Activated CD8-positive, alpha-beta T cell treated with anti-CD3 and anti-CD28 coated beads for 36 hours (primary cell): Measurements from ENCODE around the gene PDGFC. TPM values are rescaled to one million over a fixed set of nuclear protein-coding genes. Genes with fewer than 3 reads are reported as not detected.

ENCODE experiments used
- ATAC-seq: fragments of 200-7000 bp; cut with Tn5 transposase; one replicate; pipeline ENCODE4 v1.10.0; 2021; ENCODE audit warnings: mild to moderate bottlenecking, moderate library complexity
- CTCF ChIA-PET: fragments of 350-600 bp; sonication (Branson Sonifier 250); formaldehyde crosslinking; loops from one replicate; lab custom pipeline; 2021; ENCODE audit warnings: antibody characterized with exemption; lab: Charles Lee
- POLR2A ChIA-PET: fragments of 350-600 bp; sonication (Branson Sonifier 250); formaldehyde crosslinking; loops from one replicate; lab custom pipeline; 2021; ENCODE audit warnings: antibody characterized with exemption; lab: Charles Lee
- DNase-seq: peaks from one replicate; pipeline ENCODE4 v3.0.0-alpha.2; 2020
- H3K27ac Mint-ChIP-seq: one replicate; pipeline ENCODE4 v1.8.0; 2021; ENCODE audit warnings: mild to moderate bottlenecking, mixed read lengths
- H3K27me3 Mint-ChIP-seq: one replicate; pipeline ENCODE4 v1.8.0; 2021; ENCODE audit warnings: mixed read lengths
- H3K36me3 Mint-ChIP-seq: one replicate; pipeline ENCODE4 v1.8.0; 2021; ENCODE audit warnings: low read depth, mixed read lengths
- H3K4me1 Mint-ChIP-seq: one replicate; pipeline ENCODE4 v1.8.0; 2021; ENCODE audit warnings: low read depth, mixed read lengths
- H3K4me3 Mint-ChIP-seq: one replicate; pipeline ENCODE4 v1.8.0; 2021; ENCODE audit warnings: mild to moderate bottlenecking, moderate library complexity, mixed read lengths
- H3K9me3 Mint-ChIP-seq: one replicate; pipeline ENCODE4 v1.8.0; 2021; ENCODE audit warnings: mixed read lengths
- intact Hi-C: fragments of 100-400 bp; cut with micrococcal nuclease; formaldehyde crosslinking; loops from one replicate; pipeline ENCODE4 v1.10.0; 2022
- total RNA-seq, 2 experiments: library from RNA; stranded (reverse); gene quantifications; one replicate each; pipeline ENCODE4 v1.2.3, GENCODE V29; 2021
- TF ChIP-seq, protein P1 (sequence below): fragments of 200-600 bp; IDR thresholded peaks from one replicate; pipeline ENCODE4 v1.8.0; 2022; ENCODE audit warnings: antibody characterized with exemption, mild to moderate bottlenecking

The PDGFC gene
- total RNA-seq, 2 experiments from 2014 or later = not detected

DNA sequence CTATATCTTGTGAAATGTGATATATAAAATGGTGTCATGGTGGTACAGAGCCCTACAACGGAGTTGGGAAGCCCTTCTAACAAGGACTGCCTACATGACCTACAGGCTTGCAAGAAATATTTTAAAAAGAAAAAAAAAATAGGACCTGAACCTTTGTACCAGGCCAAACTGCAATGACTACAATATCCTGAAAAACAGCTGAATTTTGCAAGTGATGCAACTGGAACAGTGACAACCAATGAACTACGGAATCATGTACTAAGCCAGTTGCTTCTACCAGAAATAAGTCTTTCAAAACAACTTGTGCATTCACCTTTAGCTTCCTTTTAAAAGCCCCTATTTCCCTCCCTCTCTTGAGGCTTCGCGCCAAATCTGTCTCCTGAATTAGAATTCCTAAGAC is 58.4 kb downstream of the PDGFC start:
- ATAC-seq (no peak), DNase-seq (no peak)
- POLR2A ChIA-PET = no interaction called here
- Mint-ChIP-seq H3K27ac (no peak overlapping the region), H3K9me3 (no peaks in the 10 kb centered on the region), H3K36me3 (no peaks in the 10 kb centered on the region), H3K4me3 (no peak overlapping the region), H3K4me1 (no peaks in the 10 kb centered on the region), H3K27me3 (no peaks in the 10 kb centered on the region)
- CTCF ChIA-PET = no interaction called here
- TF ChIP-seq, protein P1, sequence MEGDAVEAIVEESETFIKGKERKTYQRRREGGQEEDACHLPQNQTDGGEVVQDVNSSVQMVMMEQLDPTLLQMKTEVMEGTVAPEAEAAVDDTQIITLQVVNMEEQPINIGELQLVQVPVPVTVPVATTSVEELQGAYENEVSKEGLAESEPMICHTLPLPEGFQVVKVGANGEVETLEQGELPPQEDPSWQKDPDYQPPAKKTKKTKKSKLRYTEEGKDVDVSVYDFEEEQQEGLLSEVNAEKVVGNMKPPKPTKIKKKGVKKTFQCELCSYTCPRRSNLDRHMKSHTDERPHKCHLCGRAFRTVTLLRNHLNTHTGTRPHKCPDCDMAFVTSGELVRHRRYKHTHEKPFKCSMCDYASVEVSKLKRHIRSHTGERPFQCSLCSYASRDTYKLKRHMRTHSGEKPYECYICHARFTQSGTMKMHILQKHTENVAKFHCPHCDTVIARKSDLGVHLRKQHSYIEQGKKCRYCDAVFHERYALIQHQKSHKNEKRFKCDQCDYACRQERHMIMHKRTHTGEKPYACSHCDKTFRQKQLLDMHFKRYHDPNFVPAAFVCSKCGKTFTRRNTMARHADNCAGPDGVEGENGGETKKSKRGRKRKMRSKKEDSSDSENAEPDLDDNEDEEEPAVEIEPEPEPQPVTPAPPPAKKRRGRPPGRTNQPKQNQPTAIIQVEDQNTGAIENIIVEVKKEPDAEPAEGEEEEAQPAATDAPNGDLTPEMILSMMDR = no peak
- intact Hi-C loops = no loop called here

DNA sequence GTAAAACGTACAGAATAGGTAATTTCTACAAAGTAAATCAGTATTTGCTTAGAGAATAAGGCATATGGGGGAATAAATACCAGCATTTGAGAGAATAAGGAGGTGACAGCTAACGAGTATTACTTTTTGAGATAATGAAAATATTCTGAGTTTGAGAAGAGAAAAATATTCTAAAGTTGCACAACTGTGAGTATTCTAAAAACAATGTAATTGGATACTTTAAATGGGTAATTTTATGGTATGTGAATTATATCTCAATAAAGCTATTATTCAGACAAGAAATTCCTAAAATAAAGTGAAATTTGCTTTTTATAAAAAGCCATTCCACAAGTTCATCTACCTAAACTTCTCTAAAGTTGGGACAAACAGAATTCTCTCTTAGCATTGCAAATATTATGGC is 62.6 kb downstream of the PDGFC start:
- ATAC-seq (no peak), DNase-seq (no peak)
- Mint-ChIP-seq H3K36me3 (no peaks in the 10 kb centered on the region), H3K27me3 (no peaks in the 10 kb centered on the region), H3K4me3 (no peak overlapping the region), H3K27ac (no peak overlapping the region), H3K9me3 (no peaks in the 10 kb centered on the region), H3K4me1 (no peaks in the 10 kb centered on the region)
- CTCF ChIA-PET = no interaction called here
- TF ChIP-seq, protein P1 = no peak
- intact Hi-C loops = no loop called here
- POLR2A ChIA-PET = no interaction called here

DNA sequence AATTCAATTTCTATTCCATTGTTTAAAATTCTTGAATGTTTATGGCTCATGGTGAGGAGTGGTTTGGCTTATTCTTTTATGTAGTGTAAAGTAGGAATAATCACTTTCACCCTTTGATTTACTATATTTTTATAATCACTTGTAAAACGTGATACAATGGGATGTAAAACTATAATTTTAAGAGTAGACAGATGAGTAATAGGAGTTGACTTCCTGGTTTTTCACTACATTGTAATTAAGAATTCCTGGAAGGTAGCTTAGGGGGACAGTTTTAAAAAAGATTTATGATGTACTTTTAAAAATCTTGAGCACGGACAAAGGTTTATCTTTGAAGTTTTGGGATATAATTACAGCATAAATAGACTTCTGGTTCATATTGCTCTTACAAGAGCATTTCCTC is 65.3 kb downstream of the PDGFC start:
- Mint-ChIP-seq H3K27me3 (no peaks in the 10 kb centered on the region), H3K36me3 (no peaks in the 10 kb centered on the region), H3K4me1 (no peaks in the 10 kb centered on the region), H3K4me3 (no peak overlapping the region), H3K27ac (no peak overlapping the region), H3K9me3 (peaks cover under 1% of the 10 kb centered on the region)
- DNase-seq (no peak), ATAC-seq (no peak)
- ChIA-PET CTCF (no interaction called here), POLR2A (no interaction called here)
- TF ChIP-seq, protein P1 = no peak
- intact Hi-C loops = no loop called here

DNA sequence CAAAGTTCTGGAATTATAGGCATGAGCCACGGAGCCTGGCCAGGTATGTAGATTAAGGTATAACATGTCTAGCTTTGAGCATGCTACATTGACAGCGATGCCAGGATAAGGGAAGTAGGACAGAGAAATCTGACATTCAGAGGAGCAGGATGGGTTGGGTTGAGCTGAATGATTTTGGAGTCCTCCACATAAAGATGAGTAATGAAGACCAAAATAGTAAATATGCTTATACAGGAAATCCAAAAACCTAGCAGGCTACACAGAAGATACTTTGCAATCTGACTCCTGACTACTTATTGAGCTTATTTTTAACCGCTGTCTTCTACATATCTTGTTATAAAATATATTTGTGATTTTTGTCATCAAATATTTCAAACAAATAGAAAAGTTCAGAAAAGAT is 69.7 kb downstream of the PDGFC start:
- POLR2A ChIA-PET = interaction anchor here (0.5 kb wide), 1 partner anchor 915 kb away, joined by 3 read pairs; no protein-coding TSS in a partner anchor
- Mint-ChIP-seq H3K27ac (no peak overlapping the region), H3K36me3 (no peaks in the 10 kb centered on the region), H3K4me1 (no peaks in the 10 kb centered on the region), H3K9me3 (peaks cover 3% of the 10 kb centered on the region), H3K27me3 (no peaks in the 10 kb centered on the region), H3K4me3 (no peak overlapping the region)
- ATAC-seq = no peak
- CTCF ChIA-PET = no interaction called here
- intact Hi-C loops = no loop called here
- TF ChIP-seq, protein P1 = no peak
- DNase-seq = no peak

DNA sequence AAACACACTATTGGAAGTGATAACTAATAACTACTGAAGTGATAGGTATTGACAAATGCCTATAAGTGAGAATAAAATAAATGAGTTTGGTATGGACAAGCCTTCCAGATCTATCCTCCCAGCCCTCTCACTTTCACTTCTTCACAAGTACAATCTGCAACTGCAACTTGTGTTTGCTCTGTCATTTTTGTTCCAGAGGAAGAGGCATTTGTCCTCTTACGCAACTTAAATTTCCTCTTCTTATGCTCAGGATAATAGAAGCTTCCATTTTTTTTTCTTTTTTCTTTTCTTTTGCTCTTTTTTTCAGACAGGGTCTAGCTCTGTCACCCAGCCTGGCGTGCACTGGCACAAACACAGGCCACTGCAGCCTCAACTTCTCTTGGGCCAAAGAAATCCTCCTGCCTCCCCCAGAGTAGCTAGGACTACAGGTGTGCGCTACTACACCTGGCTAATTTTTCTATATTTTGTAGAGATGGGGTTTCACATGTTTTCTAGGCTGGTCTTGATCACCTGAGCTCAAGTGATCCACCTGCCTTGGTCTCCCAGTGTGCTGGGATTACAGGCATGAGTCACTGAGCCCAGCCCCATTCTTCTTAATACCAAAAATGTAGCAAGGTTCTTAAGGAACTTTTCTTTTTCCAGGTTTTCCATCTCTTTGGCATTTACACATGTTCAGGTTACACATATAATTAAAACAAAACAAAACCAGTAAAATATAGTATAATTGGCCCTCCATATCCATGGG is 73.1 kb downstream of the PDGFC start:
- ChIA-PET CTCF (no interaction called here), POLR2A (interaction anchor here (0.6 kb wide), 1 partner anchor 41 kb away, joined by 3 read pairs; no protein-coding TSS in a partner anchor)
- no peak for ATAC-seq
- H3K36me3 Mint-ChIP-seq = no peaks in the 10 kb centered on the region
- no peaks in the 10 kb centered on the region for H3K27me3 Mint-ChIP-seq
- TF ChIP-seq, protein P1 = no peak
- DNase-seq = no peak
- peaks cover 5% of the 10 kb centered on the region for H3K9me3 Mint-ChIP-seq
- no peaks in the 10 kb centered on the region for H3K4me1 Mint-ChIP-seq
- H3K4me3 Mint-ChIP-seq = no peak overlapping the region
- no peak overlapping the region for H3K27ac Mint-ChIP-seq
- intact Hi-C loops = no loop called here
